BLaER1 treated with 17β-estradiol and CSF1 and Interleukin-3, amounts not matched to agents 10 nM and 100 nM (cell line): ENCODE measurements around the gene CLCA1.

Experiments
- H3K27ac ChIP-seq, 11 experiments: shearing (Covaris generic); formaldehyde crosslinking; 2 replicates each; pipeline ENCODE4 v1.8.1; 2022
- H3K27me3 ChIP-seq, 11 experiments: shearing (Covaris generic); formaldehyde crosslinking; 2 replicates each; pipeline ENCODE4 v1.8.1; 2022
- H3K36me3 ChIP-seq, 11 experiments: shearing (Covaris generic); formaldehyde crosslinking; 2 replicates each; pipeline ENCODE4 v1.8.1; 2022
- H3K4me1 ChIP-seq, 10 experiments: shearing (Covaris generic); formaldehyde crosslinking; 2 replicates each; pipeline ENCODE4 v1.8.1; 2022
- H3K4me2 ChIP-seq, 11 experiments: shearing (Covaris generic); formaldehyde crosslinking; 2 replicates each; pipeline ENCODE4 v1.8.1; 2022
- H3K4me3 ChIP-seq, 10 experiments: shearing (Covaris generic); formaldehyde crosslinking; 2 replicates each; pipeline ENCODE4 v1.8.1; 2022
- H3K9ac ChIP-seq, 11 experiments: shearing (Covaris generic); formaldehyde crosslinking; 2 replicates each; pipeline ENCODE4 v1.8.1; 2022
- H3K9me3 ChIP-seq, 11 experiments: shearing (Covaris generic); formaldehyde crosslinking; replicated peaks in 1 of 11; 2 replicates each; pipeline ENCODE4 v1.8.1; 2022
- H4K20me1 ChIP-seq, 11 experiments: shearing (Covaris generic); formaldehyde crosslinking; 2 replicates each; pipeline ENCODE4 v1.8.1; 2022
- Cebpa-rat ChIP-seq, 11 experiments: shearing (Covaris generic); IDR thresholded peaks; 2 replicates each; pipeline ENCODE4 v1.8.1; 2022

The CLCA1 gene

DNA sequence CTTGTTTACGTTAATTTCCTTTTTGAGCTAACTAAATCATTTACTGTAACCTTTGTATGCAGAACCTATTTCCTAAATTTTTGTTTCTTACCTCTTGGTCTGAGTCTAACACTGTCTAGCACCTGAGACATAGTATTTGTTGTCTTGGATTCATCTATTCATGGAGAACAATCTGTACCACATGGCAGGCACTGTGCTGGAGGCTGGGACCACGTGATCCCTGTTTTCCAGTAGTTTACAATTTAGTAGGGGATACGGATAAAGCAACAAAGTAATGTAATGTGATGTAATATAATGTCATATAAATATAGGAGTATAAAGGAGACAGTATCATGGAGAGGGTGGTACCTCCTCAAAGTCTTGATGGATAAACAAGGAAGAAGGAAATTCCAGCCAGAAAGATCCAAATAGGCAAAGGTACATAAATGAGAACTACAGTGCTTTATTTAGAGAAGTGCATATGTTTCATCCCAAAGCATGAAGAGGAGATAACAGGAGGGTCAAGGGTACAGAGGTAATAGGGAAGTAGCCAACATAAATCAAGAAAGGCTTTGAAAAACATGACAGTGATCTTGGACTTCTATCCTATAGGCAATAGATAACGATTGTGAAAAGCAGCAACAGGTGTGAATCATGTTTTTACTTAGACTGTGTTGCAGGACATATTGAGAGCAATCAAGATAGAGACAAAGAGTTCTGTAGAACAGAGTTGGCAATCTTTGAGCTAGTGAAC lies 52.2 kb downstream of the CLCA1 start:
- Histone ChIP-seq H3K36me3 (no peaks in the 10 kb centered on the region), H3K9me3 (peaks cover 7 to 16% (median 10%) of the 10 kb centered on the region in 11 experiments), H3K4me2 (no peak overlapping the region), H3K4me3 (no peak overlapping the region), H3K27ac (no peak overlapping the region), H3K4me1 (no peaks in the 10 kb centered on the region), H3K27me3 (no peaks in the 10 kb centered on the region), H3K9ac (no peak overlapping the region), H4K20me1 (no peaks in the 10 kb centered on the region)
- TF ChIP-seq Cebpa-rat (IDR thresholded peaks at IDR 0.05): no peak

DNA sequence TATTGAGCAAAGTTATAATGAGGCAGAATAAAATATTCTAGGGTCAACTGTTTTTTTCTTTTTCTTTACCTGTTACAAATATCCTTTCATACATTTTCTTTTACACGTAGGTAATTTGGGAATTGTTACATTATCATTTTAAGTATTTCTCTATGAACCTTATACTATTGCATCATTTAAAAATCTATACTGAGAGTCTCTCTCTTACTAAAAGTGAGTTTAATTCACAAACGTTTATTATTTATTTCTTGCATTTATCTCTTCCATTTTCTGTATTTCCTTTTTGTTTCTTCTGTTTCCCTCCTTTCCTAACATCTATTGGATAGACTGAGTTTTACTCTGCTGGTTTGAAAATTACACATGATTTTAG lies 52.8 kb downstream of the CLCA1 start:
- no peak overlapping the region for H3K27ac ChIP-seq
- H3K9me3 ChIP-seq: peaks cover 7 to 16% (median 10%) of the 10 kb centered on the region in 11 experiments
- no peak overlapping the region for H3K9ac ChIP-seq
- TF ChIP-seq Cebpa-rat (IDR thresholded peaks at IDR 0.05): no peak
- no peaks in the 10 kb centered on the region for H3K4me1 ChIP-seq
- no peaks in the 10 kb centered on the region for H4K20me1 ChIP-seq
- no peak overlapping the region for H3K4me2 ChIP-seq
- no peak overlapping the region for H3K4me3 ChIP-seq
- H3K27me3 ChIP-seq: no peaks in the 10 kb centered on the region
- no peaks in the 10 kb centered on the region for H3K36me3 ChIP-seq

DNA sequence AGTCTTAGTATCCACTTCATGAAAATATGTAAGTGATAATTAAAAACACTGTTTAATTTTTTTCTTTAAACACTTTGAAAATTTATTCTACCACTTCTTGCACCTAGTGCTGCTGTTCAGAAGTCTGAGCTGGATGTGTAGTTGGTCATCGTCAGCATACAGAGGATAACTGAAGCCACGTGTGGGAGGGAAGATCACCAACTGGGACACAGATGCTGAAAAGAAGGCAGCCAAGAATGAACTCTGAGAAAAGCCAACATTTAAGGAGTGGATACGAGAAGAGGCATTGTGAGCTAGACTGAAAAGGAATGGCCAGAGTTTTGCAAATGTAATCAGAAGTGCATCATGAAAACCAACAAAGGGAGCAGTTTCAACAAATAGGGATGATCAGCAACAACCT lies 53.5 kb downstream of the CLCA1 start:
- no peaks in the 10 kb centered on the region for H3K36me3 ChIP-seq
- H3K4me1 ChIP-seq: no peaks in the 10 kb centered on the region
- H3K4me2 ChIP-seq: no peak overlapping the region
- no peak overlapping the region for H3K9ac ChIP-seq
- H3K9me3 ChIP-seq: peaks cover 7 to 16% (median 10%) of the 10 kb centered on the region in 11 experiments
- no peak overlapping the region for H3K27ac ChIP-seq
- no peak overlapping the region for H3K4me3 ChIP-seq
- H3K27me3 ChIP-seq: no peaks in the 10 kb centered on the region
- TF ChIP-seq Cebpa-rat (IDR thresholded peaks at IDR 0.05): no peak
- no peaks in the 10 kb centered on the region for H4K20me1 ChIP-seq

DNA sequence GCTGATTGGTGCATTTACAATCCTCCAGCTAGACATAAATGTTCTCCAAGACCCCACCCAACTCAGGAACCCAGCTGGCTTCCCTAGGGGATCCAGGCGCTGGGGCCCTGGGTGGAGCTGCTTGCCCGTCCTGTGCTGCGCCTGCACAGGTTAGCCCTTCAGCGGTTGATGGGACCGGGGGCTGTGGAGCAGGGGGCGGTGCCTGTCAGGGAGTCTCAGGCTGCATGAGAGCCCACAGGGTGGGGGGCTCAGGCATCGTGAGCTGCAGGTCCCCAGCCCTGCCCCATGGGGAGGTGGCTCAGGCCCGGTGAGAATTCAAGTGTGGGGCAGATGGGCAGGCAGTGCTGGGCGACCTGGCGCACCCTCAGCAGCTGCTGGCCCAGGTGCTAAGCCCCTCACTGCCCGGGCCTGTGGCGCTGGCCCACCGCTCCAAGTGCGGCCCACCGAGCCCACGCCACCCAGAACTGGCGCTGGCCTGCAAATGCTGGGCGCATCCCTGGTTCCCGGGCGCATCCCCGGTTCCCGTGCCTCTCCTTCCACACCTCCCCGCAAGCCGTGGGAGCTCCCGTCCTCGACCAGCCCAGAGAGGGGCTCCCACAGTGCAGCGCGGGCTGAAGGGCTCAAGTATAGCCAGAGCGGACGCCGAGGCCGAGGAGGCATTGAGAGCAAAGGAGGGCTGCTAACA lies 55.1 kb downstream of the CLCA1 start:
- TF ChIP-seq Cebpa-rat (IDR thresholded peaks at IDR 0.05): no peak
- H3K4me2 ChIP-seq: no peak overlapping the region
- H3K4me1 ChIP-seq: no peaks in the 10 kb centered on the region
- no peaks in the 10 kb centered on the region for H3K27me3 ChIP-seq
- no peak overlapping the region for H3K27ac ChIP-seq
- no peak overlapping the region for H3K9ac ChIP-seq
- peaks cover 7 to 16% (median 10%) of the 10 kb centered on the region in 11 experiments for H3K9me3 ChIP-seq
- H4K20me1 ChIP-seq: no peaks in the 10 kb centered on the region
- H3K4me3 ChIP-seq: no peak overlapping the region
- no peaks in the 10 kb centered on the region for H3K36me3 ChIP-seq

DNA sequence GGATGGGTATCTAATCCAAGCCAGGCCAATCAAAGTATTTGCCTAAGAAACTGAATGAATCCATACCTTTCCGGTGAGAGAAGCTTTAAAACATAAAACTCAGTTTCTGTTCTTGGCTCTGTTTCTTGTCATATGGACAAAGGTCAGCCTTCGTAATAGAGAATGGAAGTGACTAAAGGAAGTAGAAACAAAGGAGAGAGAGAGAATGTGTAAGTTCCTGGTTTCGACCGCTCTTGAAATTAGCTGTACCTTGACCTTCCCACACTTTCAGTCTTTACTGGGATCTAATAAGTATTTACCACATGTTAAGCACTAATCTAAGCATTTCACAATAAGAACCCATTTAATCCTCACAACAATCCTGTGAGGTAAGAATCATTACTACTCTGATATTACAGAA lies 58.6 kb downstream of the CLCA1 start:
- Histone ChIP-seq H3K4me1 (no peaks in the 10 kb centered on the region), H3K9ac (no peak overlapping the region), H3K27me3 (no peaks in the 10 kb centered on the region), H3K36me3 (no peaks in the 10 kb centered on the region), H3K9me3 (peaks cover 7 to 16% (median 10%) of the 10 kb centered on the region in 11 experiments), H3K27ac (no peak overlapping the region), H3K4me3 (no peak overlapping the region), H4K20me1 (no peaks in the 10 kb centered on the region), H3K4me2 (no peak overlapping the region)
- no peak for TF ChIP-seq Cebpa-rat (IDR thresholded peaks at IDR 0.05)

DNA sequence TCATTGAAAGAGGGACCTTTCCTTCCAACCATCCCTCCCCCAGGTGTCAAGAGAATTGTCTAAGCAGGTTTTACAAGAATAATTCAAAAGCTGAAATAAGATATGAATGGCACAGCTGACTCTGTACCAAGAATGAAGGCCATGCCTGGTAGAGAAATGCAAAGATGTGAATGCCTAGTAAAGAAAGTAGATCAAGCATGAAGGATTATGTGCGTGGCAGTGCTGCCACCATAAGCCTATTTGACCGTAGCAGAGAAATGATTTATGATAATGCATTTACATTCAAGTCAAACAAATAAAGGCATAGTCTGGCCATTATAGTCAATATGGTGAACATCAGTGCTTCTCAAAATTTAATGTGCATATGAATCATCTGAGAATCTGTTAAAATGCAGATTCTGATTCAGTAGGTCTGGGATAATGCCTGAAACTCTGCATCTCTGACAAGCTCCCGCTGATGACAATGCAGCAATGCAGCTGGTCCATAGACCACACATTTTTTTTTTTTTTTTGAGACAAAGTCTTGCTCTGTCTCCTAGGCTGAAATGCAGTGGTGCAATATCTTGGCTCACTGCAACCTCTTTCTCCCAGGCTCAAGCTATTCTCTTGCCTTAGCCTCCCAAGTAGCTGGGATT lies 61.6 kb downstream of the CLCA1 start:
- no peaks in the 10 kb centered on the region for H3K27me3 ChIP-seq
- H3K9ac ChIP-seq: no peak overlapping the region
- no peaks in the 10 kb centered on the region for H3K9me3 ChIP-seq
- H3K4me2 ChIP-seq: no peak overlapping the region
- no peaks in the 10 kb centered on the region for H3K4me1 ChIP-seq
- no peaks in the 10 kb centered on the region for H3K36me3 ChIP-seq
- H4K20me1 ChIP-seq: no peaks in the 10 kb centered on the region
- H3K4me3 ChIP-seq: no peak overlapping the region
- no peak for TF ChIP-seq Cebpa-rat (IDR thresholded peaks at IDR 0.05)
- H3K27ac ChIP-seq: no peak overlapping the region

DNA sequence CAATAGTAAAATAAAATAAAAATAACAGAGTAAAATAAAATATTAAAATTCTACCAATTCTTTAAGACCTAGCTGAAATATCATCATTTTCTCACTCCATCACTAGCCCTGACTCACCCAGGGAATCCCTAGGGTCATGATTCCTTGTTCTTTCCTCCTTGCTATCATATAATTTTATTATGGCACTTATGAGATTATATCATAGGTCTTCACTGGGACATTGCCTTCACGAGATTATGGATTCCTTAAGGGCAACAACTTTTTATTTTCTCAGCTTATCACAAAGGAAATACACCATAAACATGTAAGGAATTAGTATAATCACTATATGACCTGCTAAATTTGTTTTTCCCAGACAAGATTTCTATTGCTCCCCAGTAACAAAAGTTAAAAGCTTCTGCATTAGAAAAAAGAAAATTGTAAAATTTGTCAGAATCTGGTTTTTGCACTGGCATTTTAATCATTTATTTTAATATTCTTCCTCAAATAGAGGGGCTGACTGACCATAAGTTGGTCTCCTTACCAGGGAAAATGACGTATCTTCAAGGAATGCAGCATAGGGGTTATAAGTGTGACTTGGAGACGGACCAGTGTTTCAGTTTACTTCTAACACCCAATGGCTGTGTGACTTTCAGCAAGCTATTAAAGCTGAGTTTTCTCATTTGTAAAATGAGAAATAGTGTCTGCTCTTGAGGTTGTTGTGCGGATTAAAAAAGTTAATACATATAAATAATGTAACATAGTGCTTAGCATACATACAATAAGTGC lies 69.4 kb downstream of the CLCA1 start:
- Histone ChIP-seq H3K27me3 (no peaks in the 10 kb centered on the region), H4K20me1 (no peaks in the 10 kb centered on the region), H3K36me3 (no peaks in the 10 kb centered on the region), H3K4me3 (no peak overlapping the region), H3K9ac (no peak overlapping the region), H3K27ac (no peak overlapping the region), H3K4me1 (no peaks in the 10 kb centered on the region), H3K4me2 (no peak overlapping the region), H3K9me3 (no peaks in the 10 kb centered on the region)
- TF ChIP-seq Cebpa-rat (IDR thresholded peaks at IDR 0.05): no peak

DNA sequence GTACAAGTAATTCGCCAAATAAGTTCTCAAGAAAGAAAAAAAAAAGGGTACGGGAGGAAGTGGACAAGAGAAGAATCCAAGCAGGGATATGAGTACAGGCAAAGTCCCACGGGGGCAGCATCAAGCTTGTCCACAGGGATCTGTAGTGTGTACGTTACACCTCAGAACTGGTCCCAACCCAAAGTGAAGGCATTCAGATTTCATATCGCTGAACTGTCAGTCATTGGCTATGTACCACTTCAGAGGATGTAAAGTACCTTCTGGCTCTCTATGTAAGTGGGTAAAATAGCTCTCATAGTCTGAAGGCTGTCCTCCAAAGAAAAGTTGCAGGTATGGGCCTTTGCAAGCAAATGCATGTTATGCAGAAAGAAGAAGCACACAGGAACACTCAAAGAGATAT lies 70.0 kb downstream of the CLCA1 start:
- no peak for TF ChIP-seq Cebpa-rat (IDR thresholded peaks at IDR 0.05)
- Histone ChIP-seq H3K9me3 (no peaks in the 10 kb centered on the region), H4K20me1 (no peaks in the 10 kb centered on the region), H3K4me2 (no peak overlapping the region), H3K4me1 (no peaks in the 10 kb centered on the region), H3K27ac (no peak overlapping the region), H3K9ac (no peak overlapping the region), H3K36me3 (no peaks in the 10 kb centered on the region), H3K27me3 (no peaks in the 10 kb centered on the region), H3K4me3 (no peak overlapping the region)

DNA sequence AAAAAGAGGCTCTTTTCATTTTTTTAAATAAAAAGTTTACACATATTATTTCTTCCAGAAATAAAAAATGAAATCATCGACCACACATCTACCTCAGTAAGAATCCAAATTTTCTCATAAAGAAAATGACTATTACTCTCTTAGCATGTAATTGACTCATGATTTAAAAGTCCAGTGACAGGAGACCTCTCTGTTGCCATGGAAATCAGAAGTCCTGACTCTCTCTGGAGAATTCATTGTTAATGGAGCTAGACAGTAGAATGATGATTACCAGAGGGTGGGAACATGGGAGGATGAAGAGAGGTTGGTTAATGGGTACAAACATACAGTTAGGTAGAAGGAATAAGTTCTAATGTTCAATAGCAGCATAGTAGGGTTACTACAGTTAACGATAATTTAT lies 73.1 kb downstream of the CLCA1 start:
- Histone ChIP-seq H3K4me3 (no peak overlapping the region), H3K4me2 (no peak overlapping the region), H3K36me3 (no peaks in the 10 kb centered on the region), H3K9me3 (peaks cover 0 to 12% (median 0%) of the 10 kb centered on the region in 11 experiments; a peak in 7 of 22 replicates), H4K20me1 (no peaks in the 10 kb centered on the region), H3K4me1 (no peaks in the 10 kb centered on the region), H3K27ac (no peak overlapping the region), H3K27me3 (no peaks in the 10 kb centered on the region), H3K9ac (no peak overlapping the region)
- no peak for TF ChIP-seq Cebpa-rat (IDR thresholded peaks at IDR 0.05)
